Measurements from ENCODE around the gene ST3GAL3. TPM values are rescaled to one million over a fixed set of nuclear protein-coding genes. Genes with fewer than 3 reads are reported as not detected.

ST3GAL3 gene
- total RNA-seq, 1 donor from 2014 or later, result 14.9 TPM

GRCh38 chr1:43666608-43667007, 40.7 kb upstream of the ST3GAL3 start:
- peaks cover 56% of the 10 kb centered on the region for H3K36me3 Mint-ChIP-seq (ENCODE audit: low read depth, unreplicated experiment)
- peaks cover under 1% of the 10 kb centered on the region for H3K27me3 Mint-ChIP-seq (ENCODE audit: unreplicated experiment)
- no peak for TF ChIP-seq CTCF (IDR thresholded peaks at IDR 0.05; ENCODE audit: unreplicated experiment)
- no peaks in the 10 kb centered on the region for H3K4me1 Mint-ChIP-seq (ENCODE audit: unreplicated experiment)
- H3K4me3 Mint-ChIP-seq (ENCODE audit: unreplicated experiment), result no peak overlapping the region
- no peak for DNase-seq (ENCODE audit: low spot score)
- no peak overlapping the region for H3K27ac Mint-ChIP-seq (ENCODE audit: unreplicated experiment)
- no peaks in the 10 kb centered on the region for H3K9me3 Mint-ChIP-seq (ENCODE audit: unreplicated experiment)

DNA sequence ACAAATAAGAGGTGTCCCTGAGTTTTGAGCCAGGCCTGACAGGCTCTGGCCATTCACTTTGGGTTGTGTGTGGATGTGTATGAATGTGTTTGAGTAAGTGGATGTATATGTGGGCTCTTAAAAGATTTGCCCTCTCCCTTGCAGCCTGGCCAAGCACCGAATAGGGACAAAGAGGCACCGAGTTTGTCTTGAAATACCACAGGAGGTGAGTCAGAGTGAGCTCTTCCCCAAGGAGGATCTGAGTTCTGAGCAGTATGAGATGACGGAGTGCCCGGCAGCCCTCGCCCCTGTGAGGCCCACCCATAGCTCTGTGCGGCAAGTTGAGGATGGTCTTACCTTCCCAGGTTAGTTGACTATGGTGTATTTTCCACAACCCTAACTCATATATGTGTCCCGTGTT, 38.4 kb upstream of the ST3GAL3 start:
- Mint-ChIP-seq H3K27ac (ENCODE audit: unreplicated experiment) (no peak overlapping the region), H3K4me3 (ENCODE audit: unreplicated experiment) (peak overlapping the region; percentile 72), H3K9me3 (ENCODE audit: unreplicated experiment) (no peaks in the 10 kb centered on the region), H3K4me1 (ENCODE audit: unreplicated experiment) (no peaks in the 10 kb centered on the region), H3K27me3 (ENCODE audit: unreplicated experiment) (no peaks in the 10 kb centered on the region), H3K36me3 (ENCODE audit: low read depth, unreplicated experiment) (peaks cover 62% of the 10 kb centered on the region)
- TF ChIP-seq CTCF (IDR thresholded peaks at IDR 0.05; ENCODE audit: unreplicated experiment), result no peak
- DNase-seq (ENCODE audit: low spot score), result no peak

- Mint-ChIP-seq H3K27me3 (ENCODE audit: unreplicated experiment) (no peaks in the 10 kb centered on the region), H3K4me1 (ENCODE audit: unreplicated experiment) (no peaks in the 10 kb centered on the region), H3K4me3 (ENCODE audit: unreplicated experiment) (no peak overlapping the region), H3K27ac (ENCODE audit: unreplicated experiment) (no peak overlapping the region), H3K9me3 (ENCODE audit: unreplicated experiment) (no peaks in the 10 kb centered on the region), H3K36me3 (ENCODE audit: low read depth, unreplicated experiment) (peaks cover 61% of the 10 kb centered on the region)
- TF ChIP-seq CTCF (IDR thresholded peaks at IDR 0.05; ENCODE audit: unreplicated experiment), result no peak
- no peak for DNase-seq (ENCODE audit: low spot score)
Measured at GRCh38 chr1:43669878-43670277, 37.5 kb upstream of the ST3GAL3 start.

DNA sequence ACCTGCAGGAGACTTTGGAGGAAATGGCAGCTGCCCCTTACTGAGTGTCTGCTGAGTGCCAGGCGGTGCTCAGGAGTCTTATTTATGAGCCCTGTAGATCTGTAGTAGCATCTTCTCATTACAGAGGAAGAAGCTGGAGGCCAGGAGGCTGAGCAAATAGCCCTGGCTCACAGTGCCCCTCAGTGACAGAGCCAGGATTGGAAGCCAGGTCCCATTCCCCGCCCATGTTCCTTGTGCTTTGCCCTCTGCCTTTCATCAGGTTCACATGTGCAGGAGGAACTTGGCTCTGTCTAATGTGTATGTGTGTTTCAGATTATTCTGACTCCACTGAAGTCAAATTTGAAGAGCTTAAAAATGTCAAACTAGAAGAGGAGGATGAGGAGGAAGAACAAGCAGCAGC, 36.1 kb upstream of the ST3GAL3 start:
- no peak for DNase-seq (ENCODE audit: low spot score)
- no peak for TF ChIP-seq CTCF (IDR thresholded peaks at IDR 0.05; ENCODE audit: unreplicated experiment)
- no peaks in the 10 kb centered on the region for H3K4me1 Mint-ChIP-seq (ENCODE audit: unreplicated experiment)
- no peaks in the 10 kb centered on the region for H3K9me3 Mint-ChIP-seq (ENCODE audit: unreplicated experiment)
- peaks cover 60% of the 10 kb centered on the region for H3K36me3 Mint-ChIP-seq (ENCODE audit: low read depth, unreplicated experiment)
- H3K4me3 Mint-ChIP-seq (ENCODE audit: unreplicated experiment), result peak overlapping the region; percentile 53
- H3K27ac Mint-ChIP-seq (ENCODE audit: unreplicated experiment), result no peak overlapping the region
- H3K27me3 Mint-ChIP-seq (ENCODE audit: unreplicated experiment), result peaks cover 2% of the 10 kb centered on the region

GRCh38 chr1:43671626-43672330, 35.6 kb upstream of the ST3GAL3 start:
- Mint-ChIP-seq H3K27ac (ENCODE audit: unreplicated experiment) (no peak overlapping the region), H3K9me3 (ENCODE audit: unreplicated experiment) (no peaks in the 10 kb centered on the region), H3K36me3 (ENCODE audit: low read depth, unreplicated experiment) (peaks cover 55% of the 10 kb centered on the region), H3K4me3 (ENCODE audit: unreplicated experiment) (peak overlapping the region; percentile 53), H3K4me1 (ENCODE audit: unreplicated experiment) (no peaks in the 10 kb centered on the region), H3K27me3 (ENCODE audit: unreplicated experiment) (peaks cover 2% of the 10 kb centered on the region)
- no peak for TF ChIP-seq CTCF (IDR thresholded peaks at IDR 0.05; ENCODE audit: unreplicated experiment)
- no peak for DNase-seq (ENCODE audit: low spot score)

All from endothelial cell (in vitro differentiated cells).